Activated CD4-positive, alpha-beta T cell treated with anti-CD3 and anti-CD28 coated beads, Interleukin-2, amount 50 U/mL, for 16 hours (primary cell): ENCODE results near the gene LKAAEAR1.

Source experiments
- DNase-seq: peaks from one replicate; pipeline ENCODE4 v3.0.0-alpha.2; 2020

LKAAEAR1 gene

DNA sequence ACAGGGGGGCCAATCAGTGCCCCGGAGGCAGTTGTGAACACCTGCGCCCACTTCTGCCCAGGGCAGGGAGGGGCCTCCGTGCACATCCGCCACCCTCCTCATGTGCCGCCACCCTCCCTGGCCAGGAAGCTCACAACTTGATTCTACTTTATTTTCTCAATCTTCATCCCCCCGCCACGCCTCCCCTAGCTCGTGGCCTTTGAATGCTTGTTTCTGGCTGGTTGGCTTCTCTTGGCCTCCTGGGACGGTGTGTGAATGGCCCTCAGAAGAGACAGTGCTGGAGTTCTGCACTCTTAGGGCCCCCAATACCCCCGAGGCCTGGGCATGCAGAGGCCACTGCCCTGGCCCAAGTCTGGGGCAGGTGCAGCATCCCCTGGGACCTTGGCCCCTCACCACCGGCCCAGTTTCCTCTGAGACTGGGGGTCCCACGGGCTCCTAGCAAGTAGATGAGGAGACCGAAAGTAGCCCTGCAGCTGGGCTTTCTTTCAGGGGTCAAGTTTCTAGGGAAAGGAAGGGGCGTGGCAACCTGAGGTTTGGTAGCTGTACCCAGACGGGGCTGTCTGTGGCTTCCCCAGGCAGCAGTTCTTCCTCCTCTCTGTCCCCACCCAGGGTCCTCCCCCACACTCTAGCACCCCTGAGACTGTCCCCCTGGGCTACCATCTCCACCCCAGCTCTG, 6.2 kb downstream of the LKAAEAR1 start:
- peak; percentile 74 for DNase-seq

DNA sequence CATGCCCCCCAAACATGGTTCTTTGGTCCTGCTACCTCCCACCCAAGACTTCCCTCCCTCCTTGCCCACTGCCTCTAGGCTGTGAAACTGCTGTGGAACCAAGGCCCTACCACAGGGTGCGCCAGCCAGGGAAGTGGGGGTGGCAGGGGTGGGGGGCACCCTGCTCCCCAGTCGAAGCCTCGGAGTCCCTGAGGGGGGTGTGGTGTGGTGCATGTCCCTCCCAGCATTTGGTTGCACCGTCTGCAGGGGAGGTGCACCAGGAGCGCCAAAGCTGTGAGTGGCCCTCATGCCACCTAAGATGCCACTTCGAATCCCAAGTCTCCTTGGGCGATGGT, 6.7 kb downstream of the LKAAEAR1 start:
- no peak for DNase-seq

DNA sequence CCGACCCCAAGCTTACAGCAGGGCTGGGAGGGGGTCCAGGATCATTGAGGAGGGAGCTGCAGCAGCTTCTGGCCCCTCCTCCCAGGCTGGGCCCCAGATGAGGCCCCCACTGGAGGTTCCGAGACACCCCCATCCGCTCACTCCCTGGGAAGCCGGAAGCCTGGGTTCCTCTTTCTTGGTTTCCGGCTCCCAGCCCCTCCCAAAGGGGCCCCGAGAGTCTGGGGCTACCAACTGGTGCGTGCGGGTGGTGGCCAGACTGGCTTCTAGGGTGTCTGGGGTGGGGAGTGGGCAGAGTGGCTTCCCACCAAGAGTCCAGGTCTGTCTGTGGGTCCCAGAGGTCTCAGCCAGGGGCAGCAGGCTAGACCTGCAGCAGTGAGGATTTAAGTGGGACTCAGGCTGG, 7.1 kb downstream of the LKAAEAR1 start:
- DNase-seq = peak; percentile 63

DNA sequence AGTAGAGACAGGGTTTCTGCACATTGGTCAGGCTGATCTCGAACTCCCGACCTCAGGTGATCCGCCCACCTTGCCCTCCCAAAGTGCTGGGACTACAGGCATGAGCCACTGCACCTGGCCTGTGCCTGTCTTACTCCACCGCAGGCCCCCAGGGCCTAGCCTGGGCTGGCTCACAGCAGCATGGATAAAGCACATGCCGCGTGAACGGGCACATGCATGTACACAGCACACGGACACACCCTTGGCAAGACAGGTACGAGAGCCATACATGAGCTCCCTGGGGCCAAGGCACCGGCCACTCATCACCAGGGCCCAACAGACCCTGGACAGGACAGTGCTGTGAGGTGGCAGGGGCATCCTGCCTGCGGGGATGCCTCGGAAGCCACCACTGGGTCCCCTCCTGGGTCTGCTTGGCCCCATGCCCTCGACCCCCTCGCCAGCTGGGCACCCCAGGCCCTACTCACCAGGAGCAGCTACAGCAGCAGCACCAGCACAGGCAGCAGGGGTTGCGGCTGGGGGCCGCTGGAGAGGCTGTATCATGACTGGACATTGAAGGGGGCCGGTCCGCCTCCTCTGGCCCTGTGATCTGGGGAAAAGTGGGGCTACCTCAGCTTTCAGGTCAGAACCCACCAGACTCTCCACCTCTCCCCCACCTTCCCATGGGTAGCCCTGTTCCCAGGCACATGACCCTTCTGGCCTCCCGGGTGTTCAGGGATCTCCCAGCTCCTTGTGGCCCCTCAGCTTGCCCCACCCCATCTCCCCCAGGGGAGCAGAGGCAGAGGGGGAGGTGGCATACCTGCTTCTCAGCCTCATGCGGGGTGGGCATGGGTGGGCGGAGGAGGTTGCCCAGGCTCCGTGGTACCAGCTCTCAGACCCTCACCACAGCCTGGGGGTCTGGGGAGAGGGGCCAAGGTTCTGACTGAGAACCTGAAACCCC, 7.9 kb downstream of the LKAAEAR1 start:
- no peak for DNase-seq

DNA sequence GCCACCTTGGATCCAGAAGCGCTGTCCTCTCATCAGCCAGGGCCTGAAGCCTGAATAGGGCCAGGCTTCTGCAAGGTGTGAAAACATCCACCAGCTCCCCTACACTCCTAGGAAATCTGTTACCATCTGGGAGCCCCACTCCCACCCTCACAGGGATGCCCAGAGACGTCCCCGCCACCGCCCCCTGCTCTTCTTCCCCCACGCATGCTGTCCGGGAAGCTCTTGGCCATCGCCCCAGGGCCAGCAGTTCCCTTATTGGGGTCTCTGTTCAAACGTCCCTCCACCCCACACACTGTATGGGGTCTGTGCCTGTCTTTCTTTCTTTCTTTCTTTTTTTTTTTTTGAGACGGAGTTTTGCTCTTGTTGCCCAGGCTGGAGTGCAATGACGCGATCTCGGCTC, 8.6 kb downstream of the LKAAEAR1 start:
- DNase-seq = no peak

DNA sequence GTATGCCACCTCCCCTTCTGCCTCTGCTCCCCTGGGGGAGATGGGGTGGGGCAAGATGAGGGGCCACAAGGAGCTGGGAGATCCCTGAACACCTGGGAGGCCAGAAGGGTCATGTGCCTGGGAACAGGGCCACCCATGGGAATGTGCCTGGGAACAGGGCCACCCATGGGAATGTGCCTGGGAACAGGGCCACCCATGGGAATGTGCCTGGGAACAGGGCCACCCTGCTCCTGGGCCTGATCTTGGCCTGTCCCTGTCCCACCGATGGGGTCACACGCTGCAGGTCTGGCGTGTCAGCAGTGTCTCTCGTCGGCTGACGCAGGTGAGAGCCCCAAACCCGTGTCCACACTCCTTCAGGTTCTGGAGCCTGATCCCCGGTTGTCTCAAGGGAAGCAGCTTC, 9.2 kb downstream of the LKAAEAR1 start:
- DNase-seq = no peak

DNA sequence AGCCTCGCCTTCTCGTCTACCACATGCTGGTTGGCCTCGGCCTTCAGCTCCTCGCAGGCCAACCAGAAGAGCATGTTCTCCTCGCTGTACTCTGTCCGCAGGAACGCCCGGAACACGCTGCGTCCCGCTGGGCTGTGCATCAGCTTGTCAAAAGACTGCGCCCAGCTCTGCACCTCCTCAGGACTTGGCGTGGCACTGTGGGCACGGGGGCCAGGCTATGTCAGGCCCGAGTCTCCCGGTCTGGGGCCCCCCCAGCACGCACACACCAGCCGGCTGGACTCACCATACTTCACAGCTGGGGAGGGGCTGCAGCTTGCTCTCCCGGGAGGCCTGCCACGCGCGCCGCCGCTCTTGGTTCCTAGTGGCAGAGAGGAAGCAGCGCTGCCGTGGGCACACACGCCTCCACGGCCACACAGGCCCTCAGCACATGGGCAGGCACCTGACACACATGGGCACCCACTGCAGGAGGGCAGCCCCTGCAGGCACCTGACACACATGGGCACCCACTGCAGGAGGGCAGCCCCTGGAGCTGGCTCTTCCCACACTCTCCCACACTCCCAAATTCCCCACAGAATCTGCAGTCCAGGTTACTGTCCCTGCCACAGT, 9.9 kb downstream of the LKAAEAR1 start:
- no peak for DNase-seq

DNA sequence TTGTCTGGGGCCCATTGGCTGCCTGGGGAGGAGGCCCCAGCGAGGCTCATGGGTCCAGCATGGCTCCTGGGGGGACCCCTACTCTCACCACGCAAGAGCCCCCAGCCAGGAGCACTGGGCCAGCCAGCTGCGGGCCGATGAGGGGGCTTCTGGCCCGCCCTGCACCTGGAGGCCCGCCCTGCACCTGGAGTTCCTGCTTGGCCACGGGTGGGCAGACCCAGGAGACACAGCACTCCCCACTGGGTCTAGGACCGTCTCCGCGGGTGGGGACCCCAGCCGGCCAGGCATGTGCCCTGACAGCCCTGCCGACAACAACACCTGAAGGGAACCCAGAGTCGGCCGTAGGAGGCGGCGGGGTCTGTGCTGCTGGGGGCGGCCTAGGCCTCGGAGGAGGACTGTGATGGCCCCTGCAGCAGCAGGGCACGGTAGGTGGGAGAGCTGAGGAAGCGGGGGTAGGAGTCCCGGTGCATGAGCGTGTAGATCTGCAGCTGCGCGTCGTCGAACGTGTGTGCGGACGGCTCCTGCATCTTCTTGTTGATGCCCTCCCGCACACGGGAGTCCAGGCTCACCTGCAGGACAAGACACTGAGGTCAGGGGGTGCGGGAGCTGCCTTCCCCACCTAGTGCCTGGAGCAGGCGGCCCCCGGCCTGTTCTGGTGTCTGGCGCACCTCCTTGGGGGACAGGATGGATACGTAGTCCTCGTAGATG, 10.6 kb downstream of the LKAAEAR1 start:
- no peak for DNase-seq

DNA sequence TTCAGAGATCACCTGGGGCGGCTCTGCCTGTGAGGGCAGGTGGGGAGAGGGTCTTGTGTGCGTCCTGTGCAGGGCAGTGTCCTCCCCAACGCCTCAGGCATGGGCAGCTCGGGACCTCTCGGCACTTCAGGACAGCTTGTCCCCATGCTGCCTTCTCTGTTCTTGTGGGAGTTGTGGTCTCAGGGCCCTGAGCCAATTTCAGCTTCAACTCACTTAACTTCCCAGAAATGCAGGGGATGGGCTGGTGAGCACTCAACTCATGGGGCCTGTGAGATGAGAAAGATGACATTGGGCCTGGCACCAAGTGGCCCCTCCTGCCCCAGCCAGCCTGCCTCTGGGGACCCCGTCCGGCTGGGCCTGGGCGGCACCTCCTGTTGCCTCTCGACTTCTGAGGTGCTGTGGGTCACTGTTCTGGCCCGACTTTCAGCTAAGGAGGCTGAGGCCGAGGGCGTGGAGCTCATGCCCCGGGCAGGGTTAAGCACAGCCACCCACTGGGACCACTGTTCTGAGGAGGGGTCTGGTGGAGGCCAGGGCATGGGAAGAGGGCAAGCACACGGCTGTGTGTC, 11.6 kb downstream of the LKAAEAR1 start:
- DNase-seq = no peak

DNA sequence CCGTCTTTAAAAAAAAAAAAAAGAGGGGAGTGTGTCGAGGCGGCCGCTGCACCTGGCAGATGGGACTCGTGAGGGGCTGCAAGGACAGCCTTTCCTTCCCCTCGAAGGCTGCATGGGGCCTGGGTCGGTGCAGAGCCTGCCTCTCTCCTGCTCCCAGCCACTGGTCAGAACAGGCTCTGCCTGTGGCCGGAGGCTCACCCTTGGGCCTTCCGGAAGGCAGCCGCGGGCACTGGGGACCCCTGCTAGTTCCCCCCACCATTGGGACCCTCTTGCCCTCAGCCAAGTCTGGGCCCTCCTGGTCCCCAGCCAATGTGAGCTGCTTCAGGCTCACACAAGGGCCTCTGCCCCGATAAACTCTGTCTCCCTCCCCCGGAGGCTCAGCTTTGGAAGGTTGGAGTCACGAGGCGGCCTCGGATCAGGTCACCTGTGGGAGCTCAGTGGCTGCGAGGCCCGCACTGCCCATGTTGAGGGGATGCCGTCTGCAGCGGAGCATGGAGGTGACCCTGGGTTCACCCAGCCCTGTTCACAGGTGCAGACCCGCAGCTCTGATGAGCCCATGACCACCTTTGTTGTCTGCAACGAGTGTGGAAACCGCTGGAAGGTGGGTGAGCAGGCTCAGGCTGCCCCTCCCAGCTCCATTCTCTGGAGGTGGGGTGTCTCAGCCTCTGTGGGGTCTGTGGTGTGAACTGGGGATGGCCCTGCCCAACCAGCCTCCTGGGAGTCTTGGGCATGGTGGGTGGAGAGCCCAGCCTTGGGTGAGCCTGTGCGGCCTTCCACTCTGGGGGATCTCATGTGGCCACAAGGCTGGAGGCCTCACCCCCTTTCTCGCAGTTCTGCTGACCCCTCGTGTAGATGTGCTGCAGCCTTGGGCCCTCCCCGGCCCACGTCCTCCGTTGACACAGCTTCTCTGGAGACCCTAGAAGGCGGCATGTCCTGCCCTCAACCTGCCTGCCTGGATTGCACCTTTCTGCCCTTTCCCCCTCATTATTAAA, 12.6 kb downstream of the LKAAEAR1 start:
- DNase-seq = no peak

DNA sequence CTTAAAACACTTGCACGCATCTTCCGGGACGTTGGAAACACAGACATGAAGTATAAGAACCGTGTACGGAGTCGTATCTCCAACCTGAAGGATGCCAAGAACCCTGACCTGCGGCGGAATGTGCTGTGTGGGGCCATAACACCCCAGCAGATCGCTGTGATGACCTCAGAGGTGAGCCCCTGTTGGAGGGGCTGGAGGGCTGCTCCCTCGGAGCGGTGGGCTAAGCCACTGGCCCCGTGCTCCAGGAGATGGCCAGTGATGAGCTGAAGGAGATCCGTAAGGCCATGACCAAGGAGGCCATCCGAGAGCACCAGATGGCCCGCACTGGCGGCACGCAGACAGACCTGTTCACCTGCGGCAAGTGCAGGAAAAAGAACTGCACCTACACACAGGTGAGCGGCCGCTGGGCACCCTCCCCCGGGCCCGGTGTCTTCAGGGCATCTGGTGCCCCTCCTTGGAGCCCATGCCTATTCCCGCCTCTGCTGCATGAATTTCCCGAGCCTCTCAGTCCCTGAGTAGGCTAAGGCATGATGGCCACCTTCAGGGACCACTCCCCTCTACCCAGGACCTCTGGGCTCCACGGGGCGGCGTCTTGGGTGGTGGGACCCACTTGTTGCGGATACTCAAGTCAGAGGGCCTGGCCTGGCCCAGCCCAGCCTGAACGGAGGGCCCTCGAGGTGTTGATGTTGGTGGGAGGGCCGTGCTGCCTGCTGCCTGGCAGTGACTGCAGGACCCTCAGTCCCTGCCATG, 13.8 kb downstream of the LKAAEAR1 start:
- DNase-seq = no peak

DNA sequence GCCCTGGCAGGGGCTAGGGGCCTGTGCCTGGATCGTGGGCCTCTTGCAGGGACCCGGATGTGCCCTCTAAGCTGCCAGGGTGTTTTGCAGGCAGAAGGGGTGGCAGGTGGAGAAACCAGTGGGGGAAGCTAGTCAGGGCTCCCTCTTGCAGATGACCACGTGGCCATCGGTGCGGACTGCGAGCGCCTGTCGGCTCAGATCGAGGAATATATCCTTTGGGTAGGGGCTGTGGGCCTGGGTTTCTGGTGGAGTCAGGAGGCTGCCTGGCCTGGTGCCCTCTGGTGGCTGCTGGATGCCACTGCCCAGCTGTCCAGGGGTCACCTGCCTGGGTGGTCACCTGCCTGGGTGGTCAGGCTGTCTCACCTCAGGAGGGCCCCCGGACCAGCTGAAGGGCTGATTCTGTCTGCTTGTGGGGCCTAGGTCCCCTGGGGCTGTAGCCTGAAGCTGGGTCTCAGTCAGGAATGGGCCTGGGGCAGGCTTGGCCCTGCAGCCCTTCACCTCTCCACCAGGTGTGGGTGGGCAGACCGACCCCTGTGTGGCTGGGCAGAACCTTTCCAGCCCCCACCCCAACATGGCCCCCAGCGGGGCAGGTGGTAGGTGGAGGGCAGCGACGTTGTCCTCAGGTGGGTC, 14.5 kb downstream of the LKAAEAR1 start:
- no peak for DNase-seq

DNA sequence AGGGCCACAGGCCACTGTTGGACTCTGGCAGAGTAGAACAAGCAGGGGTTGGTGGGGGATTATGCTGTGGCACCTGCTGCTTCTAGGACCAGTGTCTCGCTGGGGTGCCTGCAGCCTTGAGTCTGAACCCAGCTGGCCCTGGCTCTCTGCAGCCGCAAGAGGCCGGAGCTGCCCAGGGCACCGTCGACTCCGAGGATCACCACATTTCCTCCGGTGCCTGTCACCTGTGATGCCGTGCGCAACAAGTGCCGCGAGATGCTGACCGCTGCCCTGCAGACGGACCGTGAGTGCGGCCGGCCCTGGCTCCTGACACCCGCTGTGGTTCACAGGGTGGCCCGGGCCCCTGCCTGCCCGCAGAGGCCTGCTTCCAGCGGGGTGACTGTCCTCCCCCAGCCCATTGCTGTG, 15.0 kb downstream of the LKAAEAR1 start:
- DNase-seq = no peak

DNA sequence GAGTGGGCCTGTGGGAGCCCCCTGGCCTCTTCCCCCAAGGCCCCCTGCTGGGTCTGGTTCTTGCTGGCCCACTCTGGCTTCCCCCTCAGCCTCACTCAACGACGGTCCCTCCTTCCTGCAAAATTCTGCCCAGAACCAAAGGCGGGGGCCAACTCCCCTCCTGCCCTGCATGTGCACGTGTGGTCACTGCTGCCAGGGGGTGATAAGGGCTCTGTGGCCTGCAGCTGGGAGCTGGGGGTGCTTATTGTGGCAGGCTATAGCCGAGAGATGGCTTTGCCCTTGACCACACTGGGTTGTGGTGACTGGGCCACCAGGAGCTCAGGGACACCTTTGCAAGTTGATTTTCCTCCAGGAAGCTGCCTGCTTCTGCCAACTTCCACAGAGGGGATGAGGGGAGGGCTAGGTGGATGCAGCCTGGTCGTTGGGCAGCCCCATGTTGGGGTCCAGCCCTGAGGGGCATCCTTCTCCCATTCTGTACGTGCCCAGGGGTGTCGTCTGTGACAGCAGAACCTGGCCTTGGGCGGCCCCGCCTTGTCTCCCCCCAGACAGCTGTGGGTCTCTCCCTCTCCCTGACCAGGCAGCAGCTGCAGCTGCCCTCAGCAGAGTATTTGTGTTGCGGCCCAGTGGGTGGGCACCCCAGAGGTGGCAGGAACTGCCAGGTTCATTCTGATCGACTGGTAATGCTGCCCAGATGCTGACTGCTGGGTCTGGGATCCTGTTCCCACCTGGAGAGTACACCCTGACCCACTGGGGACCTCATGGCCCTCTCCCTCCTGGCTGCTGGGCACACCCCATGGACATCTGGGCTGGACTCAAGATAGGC, 15.6 kb downstream of the LKAAEAR1 start:
- no peak for DNase-seq

DNA sequence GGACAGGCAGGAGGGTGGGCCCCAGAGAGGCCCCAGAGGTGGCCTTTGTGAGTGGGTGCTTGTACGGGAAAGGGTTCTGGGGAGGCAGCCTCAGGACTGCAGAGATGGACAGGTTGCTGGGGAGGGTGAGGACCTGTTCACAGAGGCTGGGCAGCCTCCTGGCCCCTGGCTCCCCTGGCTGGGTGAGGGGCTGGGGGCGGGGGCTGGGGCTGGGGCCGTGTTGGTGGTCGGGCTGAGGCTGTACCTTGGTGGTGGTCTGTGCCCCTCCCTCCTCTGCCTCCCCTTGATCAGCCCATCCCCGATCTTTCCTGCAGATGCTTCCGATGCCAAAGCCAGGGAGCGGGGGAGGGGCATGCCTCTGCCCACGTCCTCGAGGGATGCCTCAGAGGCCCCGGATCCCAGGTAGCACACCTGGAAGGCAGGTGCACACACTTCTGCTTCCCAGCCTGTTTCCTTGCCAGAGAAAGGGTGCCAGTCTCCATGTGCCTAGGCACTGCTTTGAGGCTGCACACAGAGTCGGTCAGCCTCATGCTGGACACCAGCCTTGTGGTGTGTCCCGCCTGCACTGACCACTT, 16.4 kb downstream of the LKAAEAR1 start:
- DNase-seq = no peak

DNA sequence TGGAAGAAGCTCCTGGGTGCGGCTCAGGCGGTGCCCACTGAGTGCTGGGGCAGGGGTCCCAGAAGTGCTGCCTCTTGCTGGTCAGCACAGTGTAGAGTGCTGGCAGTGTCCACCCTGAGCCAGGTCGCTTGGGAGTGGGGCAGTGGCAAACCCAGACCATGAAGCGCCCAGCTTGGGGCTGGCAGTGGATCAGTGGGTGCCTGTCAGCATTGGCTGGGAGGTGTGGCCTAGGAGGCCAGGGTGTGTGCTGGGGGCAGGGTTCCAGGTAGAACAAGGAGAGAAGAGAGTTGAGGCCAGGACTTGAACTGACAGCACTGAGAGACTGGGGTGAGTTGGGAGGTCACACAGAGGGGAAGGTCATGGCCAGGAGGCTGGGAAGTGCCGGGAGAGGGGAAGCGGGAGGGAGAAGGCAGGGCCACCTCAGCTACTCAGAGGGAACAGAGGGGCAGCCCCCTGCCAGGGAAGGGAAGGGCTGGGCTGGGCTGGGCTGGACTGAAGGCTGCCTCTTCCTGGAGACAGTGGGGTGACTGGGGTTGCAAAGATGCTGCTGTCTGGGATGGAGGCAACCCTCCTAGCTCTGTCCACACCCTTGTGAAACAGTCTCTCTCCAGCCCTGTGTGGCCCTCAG, 17.1 kb downstream of the LKAAEAR1 start:
- DNase-seq = no peak

DNA sequence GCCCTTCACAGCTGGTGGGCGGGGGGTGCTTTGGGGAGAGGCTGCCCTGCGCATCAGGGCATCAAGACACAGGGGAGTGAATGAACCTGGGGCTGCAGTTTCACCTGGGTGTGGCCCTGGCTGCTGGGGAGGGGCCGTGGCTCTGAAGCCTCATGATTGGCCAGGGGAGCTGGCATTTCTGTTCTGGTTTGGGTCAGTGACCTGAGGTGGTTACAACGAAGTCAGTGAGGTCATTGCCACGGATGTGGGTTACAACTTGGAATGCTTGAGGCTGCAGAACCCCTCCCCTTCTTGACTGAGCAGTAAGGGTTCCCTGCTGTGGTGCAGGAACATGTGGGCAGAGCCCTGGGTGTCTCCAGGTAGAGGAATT, 18.2 kb downstream of the LKAAEAR1 start:
- peak; percentile 88 for DNase-seq

DNA sequence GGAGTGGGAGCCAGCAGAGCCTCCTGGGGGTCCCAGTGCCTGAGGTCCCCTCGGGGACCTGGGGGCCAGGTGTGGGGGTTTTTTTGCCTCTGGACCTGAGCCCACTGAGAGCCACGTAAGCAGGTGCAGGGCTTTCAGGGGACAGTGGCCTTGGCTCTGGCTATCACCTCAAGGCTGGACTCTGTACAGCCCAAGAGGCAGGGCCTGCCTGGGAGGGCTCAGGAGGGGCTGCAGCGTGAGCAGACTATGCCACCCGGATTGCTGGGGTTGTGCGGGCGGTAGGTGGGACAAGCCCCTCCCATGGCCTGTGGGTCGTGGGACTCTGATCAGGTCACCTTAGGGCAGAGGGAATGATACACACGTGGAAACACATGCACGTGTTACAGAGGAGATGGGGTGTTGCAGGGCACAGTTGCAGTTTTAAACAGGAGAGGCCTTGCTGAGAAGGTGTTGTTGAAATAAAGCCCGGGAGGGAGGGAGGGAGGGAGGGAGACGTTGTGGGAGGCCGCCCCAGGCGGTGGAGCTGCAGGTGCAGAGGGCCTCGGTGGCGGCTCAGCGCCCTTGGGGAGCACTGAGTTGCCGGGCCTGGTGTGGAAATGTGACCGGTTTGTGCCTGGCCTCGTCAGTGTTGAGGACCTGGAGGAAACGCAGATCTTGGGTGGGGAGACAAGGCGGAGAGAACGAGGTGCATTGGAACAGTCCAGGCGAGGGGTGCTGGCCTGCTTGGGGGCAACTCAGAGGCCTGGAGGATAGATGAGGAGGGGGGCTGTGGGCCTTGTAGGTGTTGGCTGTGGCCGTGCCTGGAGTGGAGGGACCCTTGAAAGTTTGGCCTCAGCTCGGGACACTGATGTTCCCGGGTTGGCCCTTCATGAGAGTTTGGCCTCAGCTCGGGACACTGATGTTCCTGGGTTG, 18.9 kb downstream of the LKAAEAR1 start:
- DNase-seq = no peak
